Measurements from ENCODE around the gene MGA. TPM values are rescaled to one million over a fixed set of nuclear protein-coding genes. Genes with fewer than 3 reads are reported as not detected.

Gene MGA
- total RNA-seq, 4 donors from 2014 or later, result 21.0 to 44.7 (median 38.3) TPM

GRCh38 chr15:41634072-41634626, 26.1 kb upstream of the MGA start:
- 56% methylated on average over 1 of the region's 1 CpG for WGBS

GRCh38 chr15:41637086-41637485, 23.1 kb upstream of the MGA start:
- DNase-seq (ENCODE audit: low spot score in 2 of 2), result no peak
- no peak for TF ChIP-seq POLR2AphosphoS5 (IDR thresholded peaks at IDR 0.05)
- TF ChIP-seq POLR2A (IDR thresholded peaks at IDR 0.05), result no peak
- no peak for TF ChIP-seq CTCF (IDR thresholded peaks at IDR 0.05)
- no peak for TF ChIP-seq EP300 (IDR thresholded peaks at IDR 0.05)
- Histone ChIP-seq H3K4me3 (no peak overlapping the region), H3K4me1 (no peaks in the 10 kb centered on the region), H3K27me3 (no peaks in the 10 kb centered on the region), H3K9me3 (no peaks in the 10 kb centered on the region), H3K36me3 (no peaks in the 10 kb centered on the region), H3K27ac (no peak overlapping the region)
- 95% methylated on average over 2 of the region's 2 CpGs for WGBS

More at GRCh38 chr15:41634072-41634626, 26.1 kb upstream of the MGA start:
- H3K4me1 ChIP-seq, result no peaks in the 10 kb centered on the region
- H3K27me3 ChIP-seq, result no peaks in the 10 kb centered on the region
- H3K4me3 ChIP-seq, result no peak overlapping the region
- H3K9me3 ChIP-seq, result no peaks in the 10 kb centered on the region
- no peak for DNase-seq (ENCODE audit: low spot score in 2 of 2)
- H3K27ac ChIP-seq, result no peak overlapping the region
- TF ChIP-seq POLR2A (IDR thresholded peaks at IDR 0.05) (no peak), EP300 (IDR thresholded peaks at IDR 0.05) (no peak), POLR2AphosphoS5 (IDR thresholded peaks at IDR 0.05) (no peak), CTCF (IDR thresholded peaks at IDR 0.05) (no peak)
- H3K36me3 ChIP-seq, result no peaks in the 10 kb centered on the region

GRCh38 chr15:41640985-41641384, 19.2 kb upstream of the MGA start:
- Histone ChIP-seq H3K4me3 (no peak overlapping the region), H3K27me3 (no peaks in the 10 kb centered on the region), H3K36me3 (no peaks in the 10 kb centered on the region), H3K4me1 (no peaks in the 10 kb centered on the region), H3K27ac (no peak overlapping the region), H3K9me3 (no peaks in the 10 kb centered on the region)
- no peak for DNase-seq (ENCODE audit: low spot score in 2 of 2)
- TF ChIP-seq CTCF (IDR thresholded peaks at IDR 0.05), result no peak
- TF ChIP-seq POLR2AphosphoS5 (IDR thresholded peaks at IDR 0.05), result no peak
- no peak for TF ChIP-seq POLR2A (IDR thresholded peaks at IDR 0.05)
- no peak for TF ChIP-seq EP300 (IDR thresholded peaks at IDR 0.05)
- WGBS, result 91% methylated on average over 1 of the region's 1 CpG

- H3K4me1 ChIP-seq, result no peaks in the 10 kb centered on the region
- H3K27me3 ChIP-seq, result no peaks in the 10 kb centered on the region
- no peak for TF ChIP-seq CTCF (IDR thresholded peaks at IDR 0.05)
- no peak for TF ChIP-seq EP300 (IDR thresholded peaks at IDR 0.05)
- TF ChIP-seq POLR2A (IDR thresholded peaks at IDR 0.05), result no peak
- TF ChIP-seq POLR2AphosphoS5 (IDR thresholded peaks at IDR 0.05), result no peak
- no peaks in the 10 kb centered on the region for H3K9me3 ChIP-seq
- no peaks in the 10 kb centered on the region for H3K36me3 ChIP-seq
- no peak overlapping the region for H3K27ac ChIP-seq
- H3K4me3 ChIP-seq, result no peak overlapping the region
- no peak for DNase-seq (ENCODE audit: low spot score in 2 of 2)
These were observed 12.9 kb upstream of the MGA start for GRCh38 chr15:41647262-41647661.

GRCh38 chr15:41648097-41648496, 12.1 kb upstream of the MGA start:
- 89% methylated on average over 1 of the region's 1 CpG for WGBS
- Histone ChIP-seq H3K4me1 (no peaks in the 10 kb centered on the region), H3K9me3 (no peaks in the 10 kb centered on the region), H3K27ac (no peak overlapping the region), H3K36me3 (no peaks in the 10 kb centered on the region), H3K27me3 (no peaks in the 10 kb centered on the region), H3K4me3 (no peak overlapping the region)
- TF ChIP-seq CTCF (IDR thresholded peaks at IDR 0.05) (no peak), EP300 (IDR thresholded peaks at IDR 0.05) (no peak), POLR2AphosphoS5 (IDR thresholded peaks at IDR 0.05) (no peak), POLR2A (IDR thresholded peaks at IDR 0.05) (no peak)
- no peak for DNase-seq (ENCODE audit: low spot score in 2 of 2)

All from suprapubic skin (tissue), 4 donors.